H9 (cell line): ENCODE measurements around the gene TSPAN33. TPM values are rescaled to one million over a fixed set of nuclear protein-coding genes. Genes with fewer than 3 reads are reported as not detected.

Experiments used
- DNase-seq: peaks from one replicate; pipeline ENCODE4 v3.0.0-alpha.2; 2017
- H2AFZ ChIP-seq: one replicate; pipeline ENCODE4 v1.6.1; 2013; ENCODE audit warnings: mild to moderate bottlenecking, low read length, control low read depth, moderate library complexity
- H2AK5ac ChIP-seq: 2 replicates; pipeline ENCODE4 v1.6.1; 2013; ENCODE audit warnings: low read length, control low read depth, mixed read lengths; ENCODE audit not compliant: insufficient read length
- H2BK120ac ChIP-seq: one replicate; pipeline ENCODE4 v1.6.1; 2013; ENCODE audit warnings: low read depth, mild to moderate bottlenecking, low read length, control low read depth, inconsistent platforms; ENCODE audit not compliant: poor library complexity, severe bottlenecking
- H2BK12ac ChIP-seq: 2 replicates; pipeline ENCODE4 v1.6.1; 2013; ENCODE audit warnings: low read length, control low read depth, mixed read lengths, low read depth; ENCODE audit not compliant: insufficient read length
- H2BK15ac ChIP-seq: 2 replicates; pipeline ENCODE4 v1.6.1; 2013; ENCODE audit warnings: low read depth, low read length, control low read depth
- H2BK20ac ChIP-seq: one replicate; pipeline ENCODE4 v1.6.1; 2013; ENCODE audit warnings: low read depth, mild to moderate bottlenecking, low read length, control low read depth, inconsistent platforms; ENCODE audit not compliant: poor library complexity, severe bottlenecking
- H2BK5ac ChIP-seq: 2 replicates; pipeline ENCODE4 v1.6.1; 2013; ENCODE audit warnings: low read length, control low read depth, mixed read lengths; ENCODE audit not compliant: insufficient read length
- H3K14ac ChIP-seq: 2 replicates; pipeline ENCODE4 v1.6.1; 2013; ENCODE audit warnings: low read length, control low read depth; ENCODE audit not compliant: insufficient read depth
- H3K18ac ChIP-seq: 2 replicates; pipeline ENCODE4 v1.6.1; 2013; ENCODE audit warnings: low read depth, mild to moderate bottlenecking, mixed read lengths, low read length, control low read depth; ENCODE audit not compliant: insufficient read length
- H3K23ac ChIP-seq: 2 replicates; pipeline ENCODE4 v1.6.1; 2013; ENCODE audit warnings: low read length, control low read depth, mixed read lengths, low read depth; ENCODE audit not compliant: insufficient read length
- H3K23me2 ChIP-seq: 2 replicates; pipeline ENCODE4 v1.6.1; 2013; ENCODE audit warnings: low read depth, mild to moderate bottlenecking, mixed read lengths, low read length, control low read depth; ENCODE audit not compliant: insufficient read length, poor library complexity, severe bottlenecking
- H3K27ac ChIP-seq: 2 replicates; pipeline ENCODE4 v1.5.1; 2013; ENCODE audit warnings: low read length, control low read depth, mixed read lengths, low read depth; ENCODE audit not compliant: insufficient read length
- H3K27me3 ChIP-seq: 2 replicates; pipeline ENCODE4 v1.6.1; 2013; ENCODE audit warnings: low read length, control low read depth, inconsistent platforms; ENCODE audit not compliant: insufficient read depth
- H3K4ac ChIP-seq: 2 replicates; pipeline ENCODE4 v1.6.1; 2013; ENCODE audit warnings: low read depth, mild to moderate bottlenecking, control low read depth, inconsistent platforms, low read length, moderate library complexity
- H3K4me1 ChIP-seq: 2 replicates; pipeline ENCODE4 v1.6.1; 2013; ENCODE audit warnings: low read length, control low read depth, inconsistent platforms; ENCODE audit not compliant: insufficient read depth
- H3K4me2 ChIP-seq: 2 replicates; pipeline ENCODE4 v1.6.1; 2013; ENCODE audit warnings: low read length, control low read depth, mixed read lengths; ENCODE audit not compliant: insufficient read length, insufficient read depth
- H3K56ac ChIP-seq: 2 replicates; pipeline ENCODE4 v1.6.1; 2013; ENCODE audit warnings: low read depth, mild to moderate bottlenecking, mixed read lengths, low read length, control low read depth; ENCODE audit not compliant: insufficient read length
- H3K79me1 ChIP-seq: 2 replicates; pipeline ENCODE4 v1.6.1; 2013; ENCODE audit warnings: low read depth, mild to moderate bottlenecking, moderate library complexity, low read length, control low read depth, inconsistent platforms; ENCODE audit not compliant: insufficient read depth, poor library complexity, severe bottlenecking
- H3K79me2 ChIP-seq: 2 replicates; pipeline ENCODE4 v1.6.1; 2013; ENCODE audit warnings: low read length, control low read depth, inconsistent platforms; ENCODE audit not compliant: insufficient read depth
- H3K9ac ChIP-seq: 2 replicates; pipeline ENCODE4 v1.6.1; 2013; ENCODE audit warnings: low read length, control low read depth, mixed read lengths; ENCODE audit not compliant: insufficient read length; ENCODE audit errors: extremely low read depth
- H3K9me3 ChIP-seq: one replicate; pipeline ENCODE4 v1.6.1; 2013; ENCODE audit warnings: low read depth, low read length, inconsistent platforms; ENCODE audit not compliant: control insufficient read depth
- H3T11ph ChIP-seq: one replicate; pipeline ENCODE4 v1.6.1; 2013; ENCODE audit warnings: mild to moderate bottlenecking, low read length, control low read depth, inconsistent platforms
- H4K20me1 ChIP-seq: one replicate; pipeline ENCODE4 v1.6.1; 2013; ENCODE audit not compliant: control insufficient read depth, insufficient read length, insufficient read depth
- H4K5ac ChIP-seq: 2 replicates; pipeline ENCODE4 v1.6.1; 2013; ENCODE audit warnings: low read depth, mild to moderate bottlenecking, mixed read lengths, low read length, control low read depth; ENCODE audit not compliant: insufficient read length
- H4K8ac ChIP-seq: replicated peaks from 2 replicates; pipeline ENCODE4 v1.6.1; 2013; ENCODE audit warnings: low read length, control low read depth, mixed read lengths, low read depth; ENCODE audit not compliant: insufficient read length
- H4K91ac ChIP-seq: 2 replicates; pipeline ENCODE4 v1.6.1; 2013; ENCODE audit warnings: low read depth, mild to moderate bottlenecking, moderate library complexity, mixed read lengths, low read length, control low read depth; ENCODE audit not compliant: insufficient read length
- H3K27ac Mint-ChIP-seq, 3 experiments: 2 replicates in 2 of 3; 3 replicates in 1 of 3; pipeline ENCODE4 v1.8.0; 2020 to 2021; ENCODE audit warnings: mixed read lengths in 3 of 3, mild to moderate bottlenecking in 1 of 3, moderate library complexity in 1 of 3
- H3K27me3 Mint-ChIP-seq: 2 replicates; pipeline ENCODE4 v1.8.0; 2021; ENCODE audit warnings: low read depth, mild to moderate bottlenecking, moderate library complexity, mixed read lengths
- H3K36me3 Mint-ChIP-seq, 3 experiments: 2 replicates in 2 of 3; 3 replicates in 1 of 3; pipeline ENCODE4 v1.8.0; 2020 to 2021; ENCODE audit warnings: low read depth in 3 of 3, mixed read lengths in 3 of 3; ENCODE audit not compliant: insufficient read depth in 1 of 3
- H3K4me1 Mint-ChIP-seq, 2 experiments: 2 replicates each; pipeline ENCODE4 v1.8.0; 2020; ENCODE audit warnings: mixed read lengths in 2 of 2
- H3K4me3 Mint-ChIP-seq, 2 experiments: 2 replicates in 1 of 2; 3 replicates in 1 of 2; pipeline ENCODE4 v1.8.0; 2020 to 2021; ENCODE audit warnings: mild to moderate bottlenecking in 2 of 2, mixed read lengths in 2 of 2, moderate library complexity in 1 of 2
- H3K9me3 Mint-ChIP-seq, 2 experiments: 2 replicates in 1 of 2; 3 replicates in 1 of 2; pipeline ENCODE4 v1.8.0; 2020; ENCODE audit warnings: mild to moderate bottlenecking in 2 of 2, mixed read lengths in 2 of 2, moderate library complexity in 1 of 2
- CTCF ChIP-seq: fragments of 200-600 bp; sonication (generic); conservative IDR thresholded peaks from 3 replicates; pipeline ENCODE4 v1.8.0; 2021; ENCODE audit warnings: antibody characterized with exemption, mild to moderate bottlenecking
- WGBS: extraction: QIAGEN DNeasy Blood & Tissue Kit; methylation state at CpG from one replicate; pipeline ENCODE4 v1.1.7; 2013; ENCODE audit warnings: missing lambda C conversion rate, low lambda C conversion rate, mixed read lengths; ENCODE audit not compliant: insufficient read length; ENCODE audit errors: extremely low coverage; 5-methylcytosine and 5-hydroxymethylcytosine counted together
- total RNA-seq: library from RNA; stranded (reverse); gene quantifications from 2 replicates; pipeline ENCODE4 v1.2.1, GENCODE V29; 2021

TSPAN33 gene
- total RNA-seq, 1 experiment from 2014 or later = 34.7 TPM

- H4K20me1 ChIP-seq = no peaks in the 10 kb centered on the region
- H3K4me2 ChIP-seq = no peak overlapping the region
- no peak overlapping the region for H3T11ph ChIP-seq
- H2AK5ac ChIP-seq = no peak overlapping the region
- no peaks in the 10 kb centered on the region for H3K9me3 ChIP-seq
- no peaks in the 10 kb centered on the region for H3K27me3 ChIP-seq
- H3K23ac ChIP-seq = no peak overlapping the region
- H3K27ac Mint-ChIP-seq = no peak overlapping the region
- no peaks in the 10 kb centered on the region for H3K79me2 ChIP-seq
- no peak overlapping the region for H3K4me3 Mint-ChIP-seq
- no peak overlapping the region for H4K91ac ChIP-seq
- WGBS = no CpG with 5 or more reads among the region's 11 CpGs
- no peak overlapping the region for H2BK5ac ChIP-seq
- no peaks in the 10 kb centered on the region for H3K4me1 Mint-ChIP-seq
- H3K18ac ChIP-seq = no peak overlapping the region
- H2AFZ ChIP-seq = no peak overlapping the region
- no peak for DNase-seq
- no peak overlapping the region for H2BK15ac ChIP-seq
- no peak overlapping the region for H2BK12ac ChIP-seq
- H3K4ac ChIP-seq = no peak overlapping the region
- no peaks in the 10 kb centered on the region for H3K4me1 ChIP-seq
- H3K9ac ChIP-seq = no peak overlapping the region
- no peaks in the 10 kb centered on the region for H3K79me1 ChIP-seq
- H3K56ac ChIP-seq = no peak overlapping the region
- H4K5ac ChIP-seq = no peak overlapping the region
- TF ChIP-seq CTCF = no peak
- no peak overlapping the region for H3K14ac ChIP-seq
- H3K36me3 Mint-ChIP-seq = peaks cover 0 to 4% (median 2%) of the 10 kb centered on the region in 3 experiments; a peak in 3 of 7 replicates
- H4K8ac ChIP-seq = no peak overlapping the region
- no peaks in the 10 kb centered on the region for H3K23me2 ChIP-seq
- no peak overlapping the region for H2BK120ac ChIP-seq
- peaks cover 10% of the 10 kb centered on the region for H3K27me3 Mint-ChIP-seq
- H3K27ac ChIP-seq = no peak overlapping the region
- peaks cover 8 to 11% of the 10 kb centered on the region in 2 experiments for H3K9me3 Mint-ChIP-seq
- H2BK20ac ChIP-seq = no peak overlapping the region
Measured at GRCh38 chr7:129176916-129177710, 32.6 kb downstream of the TSPAN33 start.
